SH-SY5Y (cell line): Measurements from ENCODE around the gene ASCC2.

Source experiments
- GATA2 ChIP-seq: IDR thresholded peaks from 2 replicates; pipeline ENCODE4 v1.6.1; 2011; ENCODE audit warnings: mild to moderate bottlenecking, low read depth, low read length
- GATA3 ChIP-seq: IDR thresholded peaks from 2 replicates; pipeline ENCODE4 v1.6.1; 2011; ENCODE audit warnings: low read depth, mild to moderate bottlenecking, low read length, moderate library complexity

GRCh38 chr22:29748248-29748893, 89.7 kb downstream of the ASCC2 start:
- TF ChIP-seq GATA2 = no peak
- no peak for TF ChIP-seq GATA3
